Breast epithelium (tissue), 3 donors: ENCODE results near the gene EPB41L2.

Experiments used
- POLR2A ChIP-seq: fragments of 450-650 bp; IDR thresholded peaks from one replicate; pipeline ENCODE4 v1.6.1; 2016; ENCODE audit warnings: antibody characterized with exemption, mild to moderate bottlenecking, moderate library complexity
- POLR2AphosphoS5 ChIP-seq, 3 donors: sonication (generic); formaldehyde crosslinking; IDR thresholded peaks; one replicate each; pipeline ENCODE4 v1.6.1; 2017; ENCODE audit warnings: antibody characterized with exemption in 3 of 3
- TF ChIP-seq, protein P1 (sequence below), 3 donors: fragments of 450-650 bp; IDR thresholded peaks; one replicate each; pipeline ENCODE4 v1.5.1; 2016 to 2017; ENCODE audit warnings: antibody characterized with exemption in 3 of 3, mild to moderate bottlenecking in 3 of 3, moderate library complexity in 3 of 3

DNA sequence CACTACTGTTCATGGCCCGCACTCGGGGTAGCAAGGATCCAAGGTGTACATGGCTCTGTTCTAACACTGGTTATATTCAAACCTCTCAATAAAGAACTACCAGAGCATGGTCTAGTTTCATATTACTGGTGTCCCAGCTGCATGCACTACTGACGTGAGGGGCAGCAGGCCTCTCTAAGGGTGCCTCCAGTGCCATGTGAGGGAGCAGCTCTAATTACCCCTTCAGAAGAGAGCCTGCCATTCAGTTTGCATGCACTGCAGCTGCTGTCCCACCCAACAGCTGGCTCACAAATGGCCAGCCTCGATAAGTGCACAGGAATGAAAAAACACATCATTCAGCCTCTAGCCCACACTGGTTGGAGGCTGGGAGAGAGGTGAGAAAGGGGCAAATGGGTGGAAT, 150.6 kb downstream of the EPB41L2 start:
- TF ChIP-seq, protein P1, sequence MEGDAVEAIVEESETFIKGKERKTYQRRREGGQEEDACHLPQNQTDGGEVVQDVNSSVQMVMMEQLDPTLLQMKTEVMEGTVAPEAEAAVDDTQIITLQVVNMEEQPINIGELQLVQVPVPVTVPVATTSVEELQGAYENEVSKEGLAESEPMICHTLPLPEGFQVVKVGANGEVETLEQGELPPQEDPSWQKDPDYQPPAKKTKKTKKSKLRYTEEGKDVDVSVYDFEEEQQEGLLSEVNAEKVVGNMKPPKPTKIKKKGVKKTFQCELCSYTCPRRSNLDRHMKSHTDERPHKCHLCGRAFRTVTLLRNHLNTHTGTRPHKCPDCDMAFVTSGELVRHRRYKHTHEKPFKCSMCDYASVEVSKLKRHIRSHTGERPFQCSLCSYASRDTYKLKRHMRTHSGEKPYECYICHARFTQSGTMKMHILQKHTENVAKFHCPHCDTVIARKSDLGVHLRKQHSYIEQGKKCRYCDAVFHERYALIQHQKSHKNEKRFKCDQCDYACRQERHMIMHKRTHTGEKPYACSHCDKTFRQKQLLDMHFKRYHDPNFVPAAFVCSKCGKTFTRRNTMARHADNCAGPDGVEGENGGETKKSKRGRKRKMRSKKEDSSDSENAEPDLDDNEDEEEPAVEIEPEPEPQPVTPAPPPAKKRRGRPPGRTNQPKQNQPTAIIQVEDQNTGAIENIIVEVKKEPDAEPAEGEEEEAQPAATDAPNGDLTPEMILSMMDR (IDR thresholded peaks at IDR 0.05) = no peak
- TF ChIP-seq POLR2A (no peak), POLR2AphosphoS5 (IDR thresholded peaks at IDR 0.05) (no peak)
